K562 (cell line): Measurements from ENCODE around the gene ARHGAP32.

Source experiments
- HCFC1 ChIP-seq: IDR thresholded peaks from 2 replicates; pipeline ENCODE4 v1.6.1; 2012; ENCODE audit warnings: low read depth, low read length, improper control_type of control experiment
- MAZ ChIP-seq, 2 experiments: fragments of 450-650 bp in 1 of 2; sonication (generic) in 1 of 2; formaldehyde crosslinking; IDR thresholded peaks in 1 of 2; conservative IDR thresholded peaks in 1 of 2; 2 replicates each; pipeline versions ENCODE4 v1.4.0 to v1.5.0; 2020; ENCODE audit warnings: mild to moderate bottlenecking in 1 of 2, missing genetic modification reagents in 1 of 2
- MLLT1 ChIP-seq, 2 experiments: fragments of 450-650 bp; IDR thresholded peaks; 2 replicates each; pipeline ENCODE4 v1.6.1; 2016
- POLR2A ChIP-seq: fragments of 450-650 bp; conservative IDR thresholded peaks from 2 replicates; pipeline ENCODE4 v1.6.1; 2016
- PRPF4 ChIP-seq: fragments of 200-400 bp; formaldehyde crosslinking; IDR thresholded peaks from one replicate; pipeline ENCODE4 v1.6.1; 2017; ENCODE audit warnings: low read length, low read depth, mild to moderate bottlenecking; ENCODE audit not compliant: insufficient read depth, poor library complexity, severe bottlenecking
- ZNF217 ChIP-seq: sonication (generic); formaldehyde crosslinking; IDR thresholded peaks from 2 replicates; pipeline ENCODE4 v1.8.0; 2022; ENCODE audit warnings: mild to moderate bottlenecking, missing genetic modification reagents
- ZNF274 ChIP-seq: IDR thresholded peaks from 2 replicates; pipeline ENCODE4 v1.6.1; 2011; ENCODE audit warnings: low read depth, mild to moderate bottlenecking, low read length, moderate library complexity, borderline replicate concordance
- TF ChIP-seq, protein P1 (sequence below): fragments of 150-350 bp; conservative IDR thresholded peaks from 2 replicates; pipeline ENCODE4 v1.6.1; 2014; ENCODE audit warnings: low read length
- TF ChIP-seq, protein P2 (sequence below), 3 experiments: IDR thresholded peaks in 2 of 3; conservative IDR thresholded peaks in 1 of 3; 2 replicates each; pipeline ENCODE4 v1.5.1; 2011 to 2012; ENCODE audit warnings: low read length in 3 of 3, mild to moderate bottlenecking in 3 of 3, control low read depth in 2 of 3, improper control_type of control experiment in 1 of 3, inconsistent platforms in 1 of 3, low read depth in 1 of 3, mixed read lengths in 1 of 3, moderate library complexity in 1 of 3; ENCODE audit not compliant: insufficient read depth in 2 of 3
- TF ChIP-seq, protein P3 (sequence below): sonication (generic); formaldehyde crosslinking; IDR thresholded peaks from 2 replicates; pipeline ENCODE4 v1.9.0; 2022; ENCODE audit warnings: mild to moderate bottlenecking, missing genetic modification reagents

GRCh38 chr11:128926437-128927107 lies 265.6 kb downstream of the ARHGAP32 start:
- TF ChIP-seq, protein P1, sequence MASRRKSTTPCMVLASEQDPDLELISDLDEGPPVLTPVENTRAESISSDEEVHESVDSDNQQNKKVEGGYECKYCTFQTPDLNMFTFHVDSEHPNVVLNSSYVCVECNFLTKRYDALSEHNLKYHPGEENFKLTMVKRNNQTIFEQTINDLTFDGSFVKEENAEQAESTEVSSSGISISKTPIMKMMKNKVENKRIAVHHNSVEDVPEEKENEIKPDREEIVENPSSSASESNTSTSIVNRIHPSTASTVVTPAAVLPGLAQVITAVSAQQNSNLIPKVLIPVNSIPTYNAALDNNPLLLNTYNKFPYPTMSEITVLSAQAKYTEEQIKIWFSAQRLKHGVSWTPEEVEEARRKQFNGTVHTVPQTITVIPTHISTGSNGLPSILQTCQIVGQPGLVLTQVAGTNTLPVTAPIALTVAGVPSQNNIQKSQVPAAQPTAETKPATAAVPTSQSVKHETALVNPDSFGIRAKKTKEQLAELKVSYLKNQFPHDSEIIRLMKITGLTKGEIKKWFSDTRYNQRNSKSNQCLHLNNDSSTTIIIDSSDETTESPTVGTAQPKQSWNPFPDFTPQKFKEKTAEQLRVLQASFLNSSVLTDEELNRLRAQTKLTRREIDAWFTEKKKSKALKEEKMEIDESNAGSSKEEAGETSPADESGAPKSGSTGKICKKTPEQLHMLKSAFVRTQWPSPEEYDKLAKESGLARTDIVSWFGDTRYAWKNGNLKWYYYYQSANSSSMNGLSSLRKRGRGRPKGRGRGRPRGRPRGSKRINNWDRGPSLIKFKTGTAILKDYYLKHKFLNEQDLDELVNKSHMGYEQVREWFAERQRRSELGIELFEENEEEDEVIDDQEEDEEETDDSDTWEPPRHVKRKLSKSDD = no peak
- TF ChIP-seq MAZ (CRISPR knock-in tag; conservative IDR thresholded peaks at IDR 0.05 in 1 of 2, IDR thresholded peaks at IDR 0.05 in 1 of 2) (no peak), MLLT1 (IDR thresholded peaks at IDR 0.05) (no peak), POLR2A (no peak), ZNF274 (no peak), HCFC1 (no peak), PRPF4 (no peak), ZNF217 (CRISPR knock-in tag) (no peak)
- TF ChIP-seq, protein P2, sequence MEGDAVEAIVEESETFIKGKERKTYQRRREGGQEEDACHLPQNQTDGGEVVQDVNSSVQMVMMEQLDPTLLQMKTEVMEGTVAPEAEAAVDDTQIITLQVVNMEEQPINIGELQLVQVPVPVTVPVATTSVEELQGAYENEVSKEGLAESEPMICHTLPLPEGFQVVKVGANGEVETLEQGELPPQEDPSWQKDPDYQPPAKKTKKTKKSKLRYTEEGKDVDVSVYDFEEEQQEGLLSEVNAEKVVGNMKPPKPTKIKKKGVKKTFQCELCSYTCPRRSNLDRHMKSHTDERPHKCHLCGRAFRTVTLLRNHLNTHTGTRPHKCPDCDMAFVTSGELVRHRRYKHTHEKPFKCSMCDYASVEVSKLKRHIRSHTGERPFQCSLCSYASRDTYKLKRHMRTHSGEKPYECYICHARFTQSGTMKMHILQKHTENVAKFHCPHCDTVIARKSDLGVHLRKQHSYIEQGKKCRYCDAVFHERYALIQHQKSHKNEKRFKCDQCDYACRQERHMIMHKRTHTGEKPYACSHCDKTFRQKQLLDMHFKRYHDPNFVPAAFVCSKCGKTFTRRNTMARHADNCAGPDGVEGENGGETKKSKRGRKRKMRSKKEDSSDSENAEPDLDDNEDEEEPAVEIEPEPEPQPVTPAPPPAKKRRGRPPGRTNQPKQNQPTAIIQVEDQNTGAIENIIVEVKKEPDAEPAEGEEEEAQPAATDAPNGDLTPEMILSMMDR (IDR thresholded peaks at IDR 0.05 in 2 of 3, conservative IDR thresholded peaks at IDR 0.05 in 1 of 3; ENCODE audit: insufficient read depth in 2 of 3, low read depth in 1 of 3, low read length in 3 of 3) = no peak
- TF ChIP-seq, protein P3, sequence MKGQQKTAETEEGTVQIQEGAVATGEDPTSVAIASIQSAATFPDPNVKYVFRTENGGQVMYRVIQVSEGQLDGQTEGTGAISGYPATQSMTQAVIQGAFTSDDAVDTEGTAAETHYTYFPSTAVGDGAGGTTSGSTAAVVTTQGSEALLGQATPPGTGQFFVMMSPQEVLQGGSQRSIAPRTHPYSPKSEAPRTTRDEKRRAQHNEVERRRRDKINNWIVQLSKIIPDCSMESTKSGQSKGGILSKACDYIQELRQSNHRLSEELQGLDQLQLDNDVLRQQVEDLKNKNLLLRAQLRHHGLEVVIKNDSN = no peak
